GM12873 (cell line): ENCODE results near the gene FBN1.

Experiments used
- CTCF ChIP-seq: IDR thresholded peaks from 2 replicates; pipeline ENCODE4 v1.5.1; 2012; ENCODE audit warnings: low read depth, mild to moderate bottlenecking, moderate library complexity, low read length, control low read depth; ENCODE audit not compliant: insufficient read depth; ENCODE audit errors: missing control alignments

Gene FBN1

GRCh38 chr15:48563934-48564333, 81.6 kb downstream of the FBN1 start:
- no peak for TF ChIP-seq CTCF

- no peak for TF ChIP-seq CTCF
Observed at GRCh38 chr15:48560321-48561051, 85.0 kb downstream of the FBN1 start.

- TF ChIP-seq CTCF = no peak
Observed at GRCh38 chr15:48559285-48559684, 86.2 kb downstream of the FBN1 start.

GRCh38 chr15:48558226-48558625, 87.3 kb downstream of the FBN1 start:
- TF ChIP-seq CTCF = no peak

GRCh38 chr15:48557335-48557734, 88.2 kb downstream of the FBN1 start:
- no peak for TF ChIP-seq CTCF

GRCh38 chr15:48556159-48556897, 89.2 kb downstream of the FBN1 start:
- no peak for TF ChIP-seq CTCF

- no peak for TF ChIP-seq CTCF
Observed at GRCh38 chr15:48555241-48555881, 90.1 kb downstream of the FBN1 start.
